ENCODE data around the gene SLC39A11.
"Not testable (repeated sequence)": the region's sequence is repeated elsewhere in the genome, so short reads cannot be mapped to it uniquely, and the experiment has no call there.

Gene SLC39A11

GRCh38 chr17:73025041-73025560, 67.4 kb downstream of the SLC39A11 start:
- no peak for DNase-seq (ENCODE audit: low read depth, low spot score)

DNA sequence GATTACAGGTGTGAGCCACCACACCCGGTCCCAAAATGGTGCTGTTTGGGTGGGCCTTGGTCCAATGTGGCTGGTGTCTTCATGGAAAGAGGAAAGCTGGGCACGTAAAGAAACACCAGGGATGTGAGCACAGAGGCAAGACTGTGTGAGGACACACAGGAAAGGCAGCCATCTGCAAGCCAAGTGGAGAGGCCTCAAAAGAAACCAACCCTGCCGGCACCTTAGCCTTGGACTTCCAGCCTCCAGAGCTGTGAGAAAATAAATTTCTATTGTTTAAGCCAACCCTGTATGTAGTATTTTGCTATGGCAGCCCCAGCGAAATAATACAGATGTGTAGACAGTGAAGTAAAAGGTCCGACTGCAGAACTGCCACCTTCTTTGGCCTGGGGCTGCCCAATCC, 68.7 kb downstream of the SLC39A11 start:
- DNase-seq (ENCODE audit: low read depth, low spot score): no peak
- H3K4me3 ChIP-seq (ENCODE audit: low read length): no peak overlapping the region

More at GRCh38 chr17:73025041-73025560, 67.4 kb downstream of the SLC39A11 start:
- no peak overlapping the region for H3K4me3 ChIP-seq (ENCODE audit: low read length)

DNA sequence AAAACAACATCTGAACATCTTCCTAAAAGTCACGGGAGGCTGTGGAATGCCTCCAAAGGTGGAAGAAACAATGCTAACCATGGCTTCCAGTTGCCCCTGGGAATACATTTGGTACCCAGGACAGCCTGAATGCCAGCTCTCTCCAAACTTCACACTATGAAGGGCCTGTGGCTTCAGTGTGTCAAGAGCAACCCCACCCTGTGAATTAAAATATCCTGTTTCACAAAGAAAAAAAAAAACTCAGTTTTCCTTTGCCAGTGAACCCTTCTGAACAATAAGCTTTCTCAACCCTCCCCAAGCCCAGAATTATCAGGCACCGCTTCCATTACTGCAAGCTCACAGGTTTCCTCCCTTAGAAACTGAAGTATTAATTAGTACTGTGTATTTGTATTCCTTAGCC, 69.8 kb downstream of the SLC39A11 start:
- no peak overlapping the region for H3K4me3 ChIP-seq (ENCODE audit: low read length)
- DNase-seq (ENCODE audit: low read depth, low spot score): no peak

GRCh38 chr17:73021771-73022170, 70.7 kb downstream of the SLC39A11 start:
- no peak for DNase-seq (ENCODE audit: low read depth, low spot score)
- H3K4me3 ChIP-seq (ENCODE audit: low read length): no peak overlapping the region

DNA sequence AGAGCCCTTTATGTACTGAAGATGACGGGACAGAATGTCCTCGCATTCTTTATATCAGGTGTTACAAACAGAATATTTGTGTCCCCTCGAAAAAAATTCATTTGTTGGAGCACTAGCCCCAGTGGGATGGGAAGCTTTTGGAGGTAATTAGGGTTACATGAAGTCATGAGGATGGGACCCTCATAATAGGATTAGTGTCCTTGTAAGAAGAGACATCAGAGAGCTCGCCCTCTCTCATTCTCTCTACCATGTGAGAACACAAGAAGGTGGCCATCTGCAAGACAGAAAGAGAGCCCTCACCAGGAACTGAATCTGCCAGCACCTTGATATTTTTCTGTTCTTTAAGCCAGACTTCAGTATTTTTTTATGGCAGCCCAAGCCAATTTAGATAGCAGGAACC, 72.4 kb downstream of the SLC39A11 start:
- DNase-seq (ENCODE audit: low read depth, low spot score): no peak
- H3K4me3 ChIP-seq (ENCODE audit: low read length): no peak overlapping the region

- DNase-seq (ENCODE audit: low read depth, low spot score): no peak
- H3K4me3 ChIP-seq (ENCODE audit: low read length): no peak overlapping the region
Measured at GRCh38 chr17:73018599-73018998, 73.9 kb downstream of the SLC39A11 start.

- DNase-seq (ENCODE audit: low read depth, low spot score): no peak
- no peak overlapping the region for H3K4me3 ChIP-seq (ENCODE audit: low read length)
Measured at GRCh38 chr17:73017658-73018057, 74.8 kb downstream of the SLC39A11 start.

DNA sequence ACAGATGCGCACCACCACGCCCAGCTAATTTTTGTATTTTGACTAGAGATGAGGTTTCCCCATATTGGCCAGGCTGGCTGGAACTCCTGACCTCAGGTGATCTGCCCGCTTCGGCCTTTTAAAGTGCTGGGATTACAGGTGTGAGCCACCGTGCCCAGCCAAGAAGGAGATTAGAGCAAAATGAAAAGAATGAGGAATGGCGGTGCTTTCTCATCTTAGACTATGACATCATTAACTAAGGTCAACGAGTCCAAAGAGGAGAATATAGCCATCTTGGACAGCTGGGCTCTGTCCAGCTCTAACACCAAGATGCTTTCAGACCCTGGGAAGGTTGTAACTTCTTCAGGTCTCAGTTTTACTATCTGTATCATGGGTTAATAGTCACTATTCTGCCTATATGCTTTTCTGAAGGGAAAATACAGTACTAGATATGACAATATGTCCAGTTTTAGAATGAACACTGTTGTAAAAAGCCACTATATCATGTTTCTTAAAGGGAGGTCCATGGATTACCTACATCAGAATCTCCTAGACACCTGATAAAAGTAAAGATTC, 76.7 kb downstream of the SLC39A11 start:
- no peak for DNase-seq (ENCODE audit: low read depth, low spot score)
- no peak overlapping the region for H3K4me3 ChIP-seq (ENCODE audit: low read length)

GRCh38 chr17:73013816-73014663, 78.4 kb downstream of the SLC39A11 start:
- H3K4me3 ChIP-seq (ENCODE audit: low read length): no peak overlapping the region
- no peak for DNase-seq (ENCODE audit: low read depth, low spot score)

- peak; percentile 56 for DNase-seq (ENCODE audit: low read depth, low spot score)
- no peak overlapping the region for H3K4me3 ChIP-seq (ENCODE audit: low read length)
Measured at GRCh38 chr17:73013301-73013700, 79.2 kb downstream of the SLC39A11 start.

- DNase-seq (ENCODE audit: low read depth, low spot score): peak; percentile 87
- peak overlapping the region; percentile 40 for H3K4me3 ChIP-seq (ENCODE audit: low read length)
Measured at GRCh38 chr17:73011016-73011486, 81.4 kb downstream of the SLC39A11 start.

DNA sequence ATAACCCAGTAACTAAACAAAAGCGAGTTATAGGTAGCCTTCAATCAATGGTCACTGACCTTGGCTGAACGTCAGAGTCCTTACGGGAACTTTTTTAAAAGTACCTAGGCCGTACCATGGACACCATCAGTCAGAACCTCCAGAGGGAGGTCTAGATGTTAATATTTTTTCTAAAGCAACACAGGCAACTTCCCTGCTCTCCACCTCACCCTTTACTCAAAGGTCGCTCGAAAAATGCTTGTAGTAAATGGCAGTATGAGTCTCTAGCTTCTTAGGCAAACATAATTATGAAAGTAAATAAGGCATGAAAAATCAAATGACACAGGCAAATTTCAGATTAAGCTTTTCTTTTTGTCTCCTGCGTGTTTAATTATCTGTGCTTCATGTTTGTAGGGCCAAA, 82.1 kb downstream of the SLC39A11 start:
- H3K4me3 ChIP-seq (ENCODE audit: low read length): no peak overlapping the region
- DNase-seq (ENCODE audit: low read depth, low spot score): no peak

- H3K4me3 ChIP-seq (ENCODE audit: low read length): no peak overlapping the region
- no peak for DNase-seq (ENCODE audit: low read depth, low spot score)
Measured at GRCh38 chr17:73007407-73007806, 85.1 kb downstream of the SLC39A11 start.

DNA sequence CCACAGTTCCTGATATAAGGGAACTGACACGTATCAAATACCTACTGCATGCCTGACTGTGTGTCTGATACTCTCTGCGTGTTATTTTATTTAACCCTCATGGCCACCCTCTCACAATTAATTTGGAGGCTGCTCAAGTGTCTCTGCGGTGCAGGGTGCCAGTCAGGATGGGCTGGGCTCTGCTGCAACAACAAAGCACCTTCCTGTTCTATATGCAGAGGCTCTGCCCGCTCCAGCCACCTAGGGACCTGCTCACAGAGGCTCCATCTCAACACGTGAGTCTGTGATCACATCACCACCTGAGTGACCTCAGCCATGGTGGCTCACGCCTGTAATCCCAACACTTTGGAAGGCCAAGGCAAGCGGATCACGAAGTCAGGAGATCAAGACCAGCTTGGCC, 87.1 kb downstream of the SLC39A11 start:
- H3K4me3 ChIP-seq (ENCODE audit: low read length): no peak overlapping the region
- DNase-seq (ENCODE audit: low read depth, low spot score): no peak

DNA sequence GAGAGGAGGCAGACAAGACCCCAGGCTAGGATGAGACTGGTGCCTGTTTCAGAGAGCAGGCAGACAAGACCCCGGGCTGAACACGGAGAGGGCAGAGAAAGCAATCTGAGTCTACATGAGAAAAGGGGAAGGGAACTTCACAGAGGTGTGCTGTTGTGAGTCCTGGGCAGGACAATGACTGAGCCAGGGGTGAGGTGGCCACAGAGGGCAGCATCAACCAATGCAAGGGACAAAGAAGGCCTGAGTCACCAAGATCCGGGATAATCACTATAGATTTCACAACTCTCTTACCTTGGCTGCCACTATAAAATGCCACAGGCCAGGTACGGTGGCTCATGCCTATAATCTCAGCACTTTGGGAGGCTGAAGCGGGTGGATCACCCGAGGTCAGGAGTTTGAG, 89.0 kb downstream of the SLC39A11 start:
- DNase-seq (ENCODE audit: low read depth, low spot score): no peak
- H3K4me3 ChIP-seq (ENCODE audit: low read length): no peak overlapping the region

- no peak for DNase-seq (ENCODE audit: low read depth, low spot score)
- no peak overlapping the region for H3K4me3 ChIP-seq (ENCODE audit: low read length)
Measured at GRCh38 chr17:73000832-73001231, 91.7 kb downstream of the SLC39A11 start.

GRCh38 chr17:72999474-72999873, 93.0 kb downstream of the SLC39A11 start:
- H3K4me3 ChIP-seq (ENCODE audit: low read length); DNase-seq (ENCODE audit: low read depth, low spot score): not testable (repeated sequence)

DNA sequence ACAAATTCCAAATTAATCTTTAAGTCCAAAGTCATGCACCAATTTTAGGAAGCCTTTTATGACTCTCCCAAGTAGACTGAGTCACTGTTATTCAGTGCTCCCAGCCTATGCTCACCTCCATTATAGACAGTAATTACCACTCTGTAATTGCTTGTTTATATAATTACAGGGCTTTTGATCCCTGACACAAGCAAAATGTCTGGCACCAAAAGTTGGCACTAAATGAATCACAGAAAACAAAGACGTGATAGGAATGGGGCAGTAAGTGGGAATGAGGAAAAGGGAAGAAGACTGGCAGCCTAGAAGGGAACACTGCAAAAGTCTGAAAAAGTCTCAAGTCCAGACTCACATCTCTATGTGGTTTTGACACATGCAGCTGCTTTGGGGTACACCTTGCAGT, 94.1 kb downstream of the SLC39A11 start:
- H3K4me3 ChIP-seq (ENCODE audit: low read length): no peak overlapping the region
- DNase-seq (ENCODE audit: low read depth, low spot score): no peak

DNA sequence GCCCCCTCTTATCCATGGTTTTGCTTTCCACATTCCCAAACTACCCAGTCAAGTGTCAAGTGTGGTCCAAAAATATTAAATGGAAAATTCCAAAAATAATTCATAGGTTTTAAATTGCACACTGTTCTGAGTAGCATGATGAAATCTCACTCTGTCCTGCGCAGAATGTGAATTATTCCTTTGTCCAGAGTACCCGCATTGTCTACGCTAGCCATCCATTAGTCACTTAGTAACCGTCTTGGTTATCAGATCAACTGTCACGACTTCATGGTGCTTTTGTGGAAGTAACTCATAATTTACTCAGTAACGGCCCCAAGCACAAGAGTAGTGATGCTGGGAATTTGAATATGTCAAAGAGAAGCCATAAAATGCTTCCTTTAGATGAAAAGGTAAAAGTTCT, 94.9 kb downstream of the SLC39A11 start:
- DNase-seq (ENCODE audit: low read depth, low spot score): no peak
- H3K4me3 ChIP-seq (ENCODE audit: low read length): no peak overlapping the region

DNA sequence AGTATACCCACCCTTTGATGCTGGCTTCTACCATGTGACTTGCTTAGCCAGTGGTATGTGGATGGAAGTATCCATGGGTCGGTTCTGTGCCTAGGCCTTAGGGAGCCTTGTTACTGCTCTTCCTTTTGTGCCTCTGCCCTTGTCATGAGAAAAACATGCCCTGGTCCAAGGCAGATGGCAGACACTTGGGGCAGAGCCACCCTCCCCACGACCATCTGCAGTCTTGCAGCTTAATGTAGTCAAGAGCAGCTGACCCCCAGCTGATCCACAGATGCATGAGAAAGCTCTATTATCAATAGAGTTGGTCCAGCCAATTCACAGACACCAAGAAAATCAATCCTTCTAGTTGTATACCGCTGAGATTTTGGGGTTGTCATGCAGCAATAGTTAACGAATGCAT, 95.7 kb downstream of the SLC39A11 start:
- no peak overlapping the region for H3K4me3 ChIP-seq (ENCODE audit: low read length)
- DNase-seq (ENCODE audit: low read depth, low spot score): no peak

Measured in Jurkat, Clone E6-1 (cell line).